ENCODE data around the gene CD320.
A peak's percentile ranks its signal among the peaks of the same experiment; 100 is the strongest.

CD320 gene

DNA sequence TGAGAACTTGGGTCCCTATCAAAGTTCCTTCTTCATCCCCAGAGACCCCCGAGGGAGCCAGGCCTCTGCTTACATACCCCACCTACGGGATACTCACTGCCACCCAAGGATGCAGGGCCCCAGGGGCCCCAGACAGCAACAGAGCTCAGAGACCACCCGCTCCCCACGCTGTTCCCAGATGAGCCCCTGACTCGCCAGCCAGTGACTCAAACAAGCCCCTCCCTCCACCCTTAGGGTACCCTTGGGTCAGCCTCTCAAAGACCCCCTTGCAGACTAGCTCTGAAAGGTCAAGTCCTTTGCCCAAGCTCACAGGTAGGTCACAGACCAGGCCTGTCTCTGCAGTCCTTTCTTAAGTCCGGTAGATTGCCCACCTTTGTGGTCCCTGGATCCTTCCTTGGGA is 45.7 kb downstream of the CD320 start:
- no peak overlapping the region for H3K27ac ChIP-seq (ENCODE audit: insufficient read depth, low read depth, low read length, poor library complexity, severe bottlenecking)
- WGBS, 2 experiments = 95 to 96% methylated on average over 6 of the region's 6 CpGs
- peaks cover 1% of the 10 kb centered on the region for H3K36me3 ChIP-seq (ENCODE audit: control insufficient read depth, insufficient read depth, low read length)
- no peak overlapping the region for H3K4me3 ChIP-seq (ENCODE audit: insufficient read depth, low read depth, low read length)
- H3K9me3 ChIP-seq (ENCODE audit: control insufficient read depth, low read length) = no peaks in the 10 kb centered on the region
- H3K27me3 ChIP-seq (ENCODE audit: control insufficient read depth, insufficient read depth, low read length, poor library complexity, severe bottlenecking) = no peaks in the 10 kb centered on the region
- H3K4me1 ChIP-seq (ENCODE audit: control insufficient read depth, insufficient read depth, low read length) = no peaks in the 10 kb centered on the region

DNA sequence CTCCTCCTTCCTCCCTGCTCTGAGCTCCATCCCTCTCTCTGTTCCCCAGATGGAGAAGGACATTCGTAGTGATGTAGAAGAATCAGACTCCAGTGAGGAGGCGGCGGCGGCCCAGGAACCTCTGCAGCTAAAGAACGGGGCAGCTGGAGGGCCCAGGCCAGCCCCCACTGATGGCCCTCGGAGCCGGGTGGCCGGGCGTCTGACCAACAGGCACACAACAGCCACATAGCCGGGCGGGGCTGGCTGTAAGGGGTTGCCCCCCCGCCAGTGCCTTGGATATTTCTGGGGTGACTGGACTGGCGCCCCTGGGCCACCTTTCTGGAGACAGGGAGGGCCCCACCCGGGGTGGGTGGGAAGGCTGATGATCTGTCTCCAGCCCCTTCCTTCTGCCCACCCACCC is 46.3 kb downstream of the CD320 start:
- no peaks in the 10 kb centered on the region for H3K4me1 ChIP-seq (ENCODE audit: control insufficient read depth, insufficient read depth, low read length)
- no peak overlapping the region for H3K4me3 ChIP-seq (ENCODE audit: insufficient read depth, low read depth, low read length)
- WGBS, 2 experiments = 83 to 87% methylated on average over 14 of the region's 14 CpGs

DNA sequence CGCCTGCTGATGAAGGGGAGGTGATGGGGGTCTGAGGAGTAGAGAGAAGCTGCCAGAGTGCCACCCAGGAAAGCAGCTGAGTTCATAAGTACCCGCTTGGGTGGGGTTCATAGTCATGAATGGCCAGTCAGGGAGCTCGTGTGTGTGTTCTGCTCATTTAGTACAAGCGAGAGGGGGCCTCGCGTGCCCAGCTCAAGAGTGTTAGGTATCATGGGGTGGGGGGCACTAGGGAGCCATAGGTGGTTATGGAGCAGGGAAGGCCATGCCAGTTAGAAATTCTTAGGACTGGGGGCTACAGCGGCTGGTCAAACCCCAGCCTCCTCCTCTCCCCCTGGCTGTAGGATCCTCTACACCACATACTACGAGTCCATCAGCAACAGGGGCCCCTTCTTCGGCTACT is 46.8 kb downstream of the CD320 start:
- Histone ChIP-seq H3K4me1 (ENCODE audit: control insufficient read depth, insufficient read depth, low read length) (no peaks in the 10 kb centered on the region), H3K4me3 (ENCODE audit: insufficient read depth, low read depth, low read length) (no peak overlapping the region), H3K36me3 (ENCODE audit: control insufficient read depth, insufficient read depth, low read length) (peaks cover 12% of the 10 kb centered on the region), H3K9me3 (ENCODE audit: control insufficient read depth, low read length) (no peaks in the 10 kb centered on the region), H3K27ac (ENCODE audit: insufficient read depth, low read depth, low read length, poor library complexity, severe bottlenecking) (peak overlapping the region; percentile 8), H3K27me3 (ENCODE audit: control insufficient read depth, insufficient read depth, low read length, poor library complexity, severe bottlenecking) (no peaks in the 10 kb centered on the region)
- 94% methylated on average over 9 of the region's 9 CpGs for WGBS, 2 experiments

More for the DNA sequence above, 46.3 kb downstream of the CD320 start:
- Histone ChIP-seq H3K27me3 (ENCODE audit: control insufficient read depth, insufficient read depth, low read length, poor library complexity, severe bottlenecking) (no peaks in the 10 kb centered on the region), H3K36me3 (ENCODE audit: control insufficient read depth, insufficient read depth, low read length) (peaks cover 7% of the 10 kb centered on the region), H3K9me3 (ENCODE audit: control insufficient read depth, low read length) (no peaks in the 10 kb centered on the region), H3K27ac (ENCODE audit: insufficient read depth, low read depth, low read length, poor library complexity, severe bottlenecking) (no peak overlapping the region)

DNA sequence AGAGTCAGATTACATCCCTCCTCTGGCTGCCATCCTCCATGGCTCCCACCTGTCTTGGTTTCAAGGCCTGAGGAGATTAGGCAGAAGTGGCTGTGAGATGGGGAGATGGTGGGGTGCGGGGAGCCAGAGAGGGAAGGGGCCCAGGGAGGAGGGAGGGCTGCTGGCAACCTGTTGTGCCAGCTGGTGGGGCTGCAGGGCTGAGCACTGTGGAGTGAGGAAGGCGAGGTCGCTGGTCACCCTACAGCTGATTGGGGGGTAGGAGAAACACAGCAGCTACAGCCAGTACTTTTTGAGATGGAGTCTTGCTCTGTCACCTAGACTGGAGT is 48.3 kb downstream of the CD320 start:
- no peaks in the 10 kb centered on the region for H3K4me1 ChIP-seq (ENCODE audit: control insufficient read depth, insufficient read depth, low read length)
- no peaks in the 10 kb centered on the region for H3K27me3 ChIP-seq (ENCODE audit: control insufficient read depth, insufficient read depth, low read length, poor library complexity, severe bottlenecking)
- no peaks in the 10 kb centered on the region for H3K9me3 ChIP-seq (ENCODE audit: control insufficient read depth, low read length)
- no peak overlapping the region for H3K27ac ChIP-seq (ENCODE audit: insufficient read depth, low read depth, low read length, poor library complexity, severe bottlenecking)
- no peak overlapping the region for H3K4me3 ChIP-seq (ENCODE audit: insufficient read depth, low read depth, low read length)
- WGBS, 2 experiments = 93 to 97% methylated on average over 3 of the region's 3 CpGs
- peaks cover 17% of the 10 kb centered on the region for H3K36me3 ChIP-seq (ENCODE audit: control insufficient read depth, insufficient read depth, low read length)

DNA sequence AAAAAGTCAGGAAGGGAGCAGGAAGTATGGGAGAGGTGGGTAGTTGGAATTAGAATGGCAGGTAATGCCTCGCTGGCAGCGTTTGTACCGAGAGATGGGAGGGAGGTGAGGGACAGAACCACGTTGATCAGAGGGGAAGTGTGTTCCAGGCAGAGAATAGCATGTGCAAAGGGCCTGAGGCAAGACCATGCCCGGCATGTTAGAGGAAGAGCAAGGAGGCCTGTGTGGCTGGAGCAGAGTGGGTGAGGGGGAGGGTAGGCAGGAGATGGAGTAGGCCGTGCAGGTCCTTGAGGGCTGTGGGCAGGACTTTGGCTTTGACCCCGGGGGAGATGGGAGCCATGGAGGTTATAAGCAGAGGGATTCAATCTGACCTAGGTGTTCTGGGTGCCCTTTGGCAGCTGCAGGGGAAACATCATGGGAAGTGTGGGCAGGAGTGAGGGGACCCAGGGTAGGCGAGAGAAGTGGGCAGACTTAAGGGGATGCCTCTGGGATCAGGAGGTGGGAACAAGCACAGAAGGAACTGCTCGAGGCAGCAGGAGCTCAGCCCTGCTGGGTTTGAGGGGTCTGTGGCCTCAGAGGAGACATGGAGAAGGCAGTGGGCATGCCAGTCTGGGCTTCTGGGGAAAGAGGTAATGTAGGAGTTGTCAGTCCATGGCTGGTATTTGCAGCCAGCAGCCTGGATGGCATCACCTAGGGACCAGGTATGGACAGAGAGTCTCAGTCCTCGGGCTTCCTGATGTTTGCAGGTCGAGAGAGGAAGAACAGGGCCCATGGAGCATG is 48.8 kb downstream of the CD320 start:
- H3K4me3 ChIP-seq (ENCODE audit: insufficient read depth, low read depth, low read length) = no peak overlapping the region
- H3K36me3 ChIP-seq (ENCODE audit: control insufficient read depth, insufficient read depth, low read length) = peaks cover 17% of the 10 kb centered on the region
- H3K4me1 ChIP-seq (ENCODE audit: control insufficient read depth, insufficient read depth, low read length) = no peaks in the 10 kb centered on the region
- 93% methylated on average over 11 of the region's 11 CpGs for WGBS, 2 experiments
- no peaks in the 10 kb centered on the region for H3K27me3 ChIP-seq (ENCODE audit: control insufficient read depth, insufficient read depth, low read length, poor library complexity, severe bottlenecking)
- no peaks in the 10 kb centered on the region for H3K9me3 ChIP-seq (ENCODE audit: control insufficient read depth, low read length)
- no peak overlapping the region for H3K27ac ChIP-seq (ENCODE audit: insufficient read depth, low read depth, low read length, poor library complexity, severe bottlenecking)

DNA sequence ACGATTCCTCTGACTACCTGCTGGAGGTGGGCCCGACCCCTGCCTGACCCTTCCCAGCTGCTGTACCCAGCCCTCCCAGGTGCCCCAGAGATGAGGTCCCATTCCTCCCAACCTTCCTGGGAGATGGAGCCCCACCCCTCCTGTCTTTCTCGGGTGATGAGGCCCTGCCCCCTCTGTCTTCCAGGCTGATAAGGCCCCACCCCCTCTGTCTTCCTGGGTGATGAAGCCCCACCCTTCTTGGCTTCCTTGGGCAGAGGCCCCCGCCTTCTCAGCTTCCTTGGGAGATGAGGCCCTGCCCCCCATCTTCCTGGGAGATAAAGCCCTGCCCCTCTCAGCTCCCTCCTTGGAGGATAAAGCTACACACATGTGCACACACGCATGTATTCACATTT is 51.1 kb downstream of the CD320 start:
- H3K9me3 ChIP-seq (ENCODE audit: control insufficient read depth, low read length) = no peaks in the 10 kb centered on the region
- H3K27ac ChIP-seq (ENCODE audit: insufficient read depth, low read depth, low read length, poor library complexity, severe bottlenecking) = no peak overlapping the region
- H3K4me3 ChIP-seq (ENCODE audit: insufficient read depth, low read depth, low read length) = no peak overlapping the region
- no peaks in the 10 kb centered on the region for H3K27me3 ChIP-seq (ENCODE audit: control insufficient read depth, insufficient read depth, low read length, poor library complexity, severe bottlenecking)
- H3K36me3 ChIP-seq (ENCODE audit: control insufficient read depth, insufficient read depth, low read length) = peaks cover 17% of the 10 kb centered on the region
- 73 to 77% methylated on average over 5 of the region's 5 CpGs for WGBS, 2 experiments
- H3K4me1 ChIP-seq (ENCODE audit: control insufficient read depth, insufficient read depth, low read length) = no peaks in the 10 kb centered on the region

DNA sequence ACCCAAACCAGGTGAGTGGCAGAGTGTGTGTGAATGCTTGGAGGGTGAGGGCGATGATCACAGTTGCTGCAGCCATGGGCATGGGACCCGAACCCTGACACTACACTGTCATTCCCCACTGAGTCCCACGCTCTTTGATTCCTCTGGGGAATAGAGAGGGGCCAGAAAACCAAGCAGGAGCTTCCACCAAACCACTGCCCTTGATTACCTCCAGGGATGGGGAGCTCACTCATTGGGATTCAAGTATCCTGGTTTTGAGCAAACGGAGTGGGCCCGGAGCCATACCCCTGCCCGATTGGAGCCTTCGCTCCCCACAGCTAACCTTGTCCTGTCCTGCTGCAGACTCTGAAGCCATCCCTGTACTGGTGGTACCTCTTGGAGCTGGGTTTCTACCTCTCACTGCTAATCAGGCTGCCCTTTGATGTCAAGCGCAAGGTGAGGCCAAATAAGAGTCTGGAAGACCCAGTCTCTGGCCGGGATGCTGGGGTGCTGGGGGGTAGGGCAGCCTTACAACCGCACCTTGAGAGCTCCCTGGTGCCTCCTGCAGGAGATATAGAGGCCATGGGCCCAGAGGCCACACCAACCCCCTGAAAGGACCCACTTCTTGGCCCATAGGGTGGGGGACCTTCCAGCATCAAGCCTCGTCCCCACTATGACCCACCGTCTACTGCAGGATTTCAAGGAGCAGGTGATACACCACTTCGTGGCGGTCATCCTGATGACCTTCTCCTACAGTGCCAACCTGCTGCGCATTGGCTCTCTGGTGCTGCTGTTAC is 51.7 kb downstream of the CD320 start:
- Histone ChIP-seq H3K4me1 (ENCODE audit: control insufficient read depth, insufficient read depth, low read length) (no peaks in the 10 kb centered on the region), H3K27ac (ENCODE audit: insufficient read depth, low read depth, low read length, poor library complexity, severe bottlenecking) (no peak overlapping the region), H3K27me3 (ENCODE audit: control insufficient read depth, insufficient read depth, low read length, poor library complexity, severe bottlenecking) (no peaks in the 10 kb centered on the region), H3K4me3 (ENCODE audit: insufficient read depth, low read depth, low read length) (no peak overlapping the region), H3K36me3 (ENCODE audit: control insufficient read depth, insufficient read depth, low read length) (peaks cover 17% of the 10 kb centered on the region), H3K9me3 (ENCODE audit: control insufficient read depth, low read length) (no peaks in the 10 kb centered on the region)
- WGBS, 2 experiments = 95% methylated on average over 15 of the region's 15 CpGs

DNA sequence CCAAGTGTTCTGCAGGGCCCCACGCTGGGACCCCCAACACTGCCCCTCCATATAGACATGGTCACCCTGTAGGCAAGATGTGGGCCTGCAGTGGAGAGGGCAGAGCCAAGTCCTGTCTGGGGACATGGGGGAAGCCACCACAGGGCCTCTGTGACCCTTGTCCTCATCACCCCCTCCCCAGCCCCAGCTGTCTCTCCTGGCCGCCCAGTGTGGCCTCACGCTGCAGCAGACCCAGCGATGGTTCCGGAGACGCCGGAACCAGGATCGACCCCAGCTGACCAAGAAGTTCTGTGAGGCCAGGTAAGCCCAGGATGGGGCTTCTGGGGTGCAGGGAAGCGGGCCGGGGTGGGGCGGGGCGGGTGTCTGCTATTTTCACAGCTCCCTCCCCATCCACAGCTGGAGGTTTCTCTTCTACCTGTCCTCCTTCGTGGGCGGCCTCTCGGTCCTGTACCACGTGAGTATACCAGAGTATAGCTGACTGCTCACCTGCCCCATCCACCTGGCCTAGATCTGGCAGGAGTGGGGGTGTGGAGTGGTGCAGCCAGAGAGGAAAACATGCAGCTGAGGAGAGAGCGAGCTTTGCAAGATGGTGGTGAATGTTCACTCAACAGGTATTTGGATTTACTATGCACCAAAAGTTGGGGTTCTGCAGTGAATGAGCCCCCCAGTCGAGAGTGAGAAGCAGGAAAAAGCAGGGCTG is 52.6 kb downstream of the CD320 start:
- H3K4me1 ChIP-seq (ENCODE audit: control insufficient read depth, insufficient read depth, low read length) = no peaks in the 10 kb centered on the region
- H3K27me3 ChIP-seq (ENCODE audit: control insufficient read depth, insufficient read depth, low read length, poor library complexity, severe bottlenecking) = no peaks in the 10 kb centered on the region
- no peaks in the 10 kb centered on the region for H3K9me3 ChIP-seq (ENCODE audit: control insufficient read depth, low read length)
- H3K4me3 ChIP-seq (ENCODE audit: insufficient read depth, low read depth, low read length) = no peak overlapping the region
- 92 to 94% methylated on average over 18 of the region's 18 CpGs for whole genome bisulfite sequencing, 2 experiments
- H3K27ac ChIP-seq (ENCODE audit: insufficient read depth, low read depth, low read length, poor library complexity, severe bottlenecking) = no peak overlapping the region
- peaks cover 17% of the 10 kb centered on the region for H3K36me3 ChIP-seq (ENCODE audit: control insufficient read depth, insufficient read depth, low read length)

DNA sequence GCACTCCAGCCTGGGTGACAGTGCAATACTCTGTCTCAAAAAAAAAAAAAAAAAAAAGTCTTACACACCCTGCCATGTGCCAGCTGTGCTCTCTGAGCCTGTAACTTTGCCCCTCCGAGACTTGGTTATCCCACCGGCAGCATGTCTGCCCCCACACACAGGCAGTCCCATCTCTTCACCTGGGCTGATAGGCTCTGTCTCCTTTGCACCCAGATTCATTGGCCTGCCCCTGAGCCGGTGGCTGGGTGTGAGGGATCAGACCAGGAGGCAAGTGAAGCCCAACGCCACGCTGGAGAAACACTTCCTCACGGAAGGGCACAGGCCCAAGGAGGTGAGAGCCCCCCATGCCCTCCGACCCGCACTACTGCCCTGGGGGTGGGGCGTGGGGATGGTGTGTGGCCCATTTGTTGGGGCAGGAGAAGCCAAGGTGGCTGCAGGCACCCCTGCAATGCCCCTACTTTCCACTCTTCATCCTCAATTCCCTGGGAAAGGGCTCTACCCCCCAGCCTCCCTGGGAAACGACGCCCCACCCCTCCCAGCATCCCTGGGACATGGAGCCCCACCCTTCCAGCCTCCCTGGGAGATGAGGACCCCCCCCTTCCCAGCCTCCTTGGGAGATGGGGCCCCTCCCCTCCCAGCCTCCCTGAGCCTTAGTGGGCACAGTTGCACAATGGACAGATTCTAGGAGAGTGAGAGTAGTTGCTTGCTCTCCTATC is 53.7 kb downstream of the CD320 start:
- no peaks in the 10 kb centered on the region for H3K27me3 ChIP-seq (ENCODE audit: control insufficient read depth, insufficient read depth, low read length, poor library complexity, severe bottlenecking)
- H3K4me1 ChIP-seq (ENCODE audit: control insufficient read depth, insufficient read depth, low read length) = no peaks in the 10 kb centered on the region
- H3K27ac ChIP-seq (ENCODE audit: insufficient read depth, low read depth, low read length, poor library complexity, severe bottlenecking) = no peak overlapping the region
- H3K36me3 ChIP-seq (ENCODE audit: control insufficient read depth, insufficient read depth, low read length) = peaks cover 17% of the 10 kb centered on the region
- H3K4me3 ChIP-seq (ENCODE audit: insufficient read depth, low read depth, low read length) = no peak overlapping the region
- no peaks in the 10 kb centered on the region for H3K9me3 ChIP-seq (ENCODE audit: control insufficient read depth, low read length)
- WGBS, 2 experiments = 94 to 95% methylated on average over 11 of the region's 11 CpGs

DNA sequence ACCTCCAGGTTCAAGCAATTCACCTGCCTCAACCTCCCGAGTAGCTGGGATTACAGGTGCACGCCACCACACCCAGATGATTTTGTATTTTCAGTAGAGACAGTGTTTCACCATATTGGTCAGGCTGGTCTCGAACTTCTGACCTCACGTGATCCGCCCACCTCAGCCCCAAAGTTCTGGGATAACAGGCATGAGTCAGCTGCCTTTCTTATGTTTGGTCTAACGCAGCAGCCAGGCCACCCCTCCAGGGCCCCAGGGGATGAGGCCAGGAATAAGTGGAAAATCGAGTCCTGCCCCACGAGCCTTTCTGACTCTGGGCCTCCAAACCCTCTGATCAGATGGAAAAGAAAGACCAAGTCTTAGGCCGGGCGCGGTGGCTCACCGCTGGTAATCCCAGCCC is 54.5 kb downstream of the CD320 start:
- 91% methylated on average over 12 of the region's 12 CpGs for WGBS, 2 experiments
- no peaks in the 10 kb centered on the region for H3K4me1 ChIP-seq (ENCODE audit: control insufficient read depth, insufficient read depth, low read length)
- H3K36me3 ChIP-seq (ENCODE audit: control insufficient read depth, insufficient read depth, low read length) = peaks cover 17% of the 10 kb centered on the region

More for the DNA sequence above, 54.5 kb downstream of the CD320 start:
- Histone ChIP-seq H3K9me3 (ENCODE audit: control insufficient read depth, low read length) (no peaks in the 10 kb centered on the region), H3K27me3 (ENCODE audit: control insufficient read depth, insufficient read depth, low read length, poor library complexity, severe bottlenecking) (no peaks in the 10 kb centered on the region), H3K27ac (ENCODE audit: insufficient read depth, low read depth, low read length, poor library complexity, severe bottlenecking) (no peak overlapping the region), H3K4me3 (ENCODE audit: insufficient read depth, low read depth, low read length) (no peak overlapping the region)
